ENCODE measurements around the gene ENDOV.

- TF ChIP-seq CTCF (conservative IDR thresholded peaks at IDR 0.05; ENCODE audit: low read length) (no peak), EZH2phosphoT487 (IDR thresholded peaks at IDR 0.05; ENCODE audit: borderline replicate concordance) (no peak)
These were observed 17.3 kb upstream of the ENDOV start for GRCh38 chr17:80397686-80398085.

All from Loucy (cell line).